Ishikawa (cell line): ENCODE measurements around the gene FURIN.

ENCODE experiments used
- CEBPB ChIP-seq: IDR thresholded peaks from 2 replicates; pipeline ENCODE4 v1.6.1; 2012
- CREB1 ChIP-seq: IDR thresholded peaks from 2 replicates; pipeline ENCODE4 v1.6.1; 2012; ENCODE audit warnings: low read depth
- EP300 ChIP-seq: IDR thresholded peaks from 2 replicates; pipeline ENCODE4 v1.6.1; 2012; ENCODE audit warnings: borderline replicate concordance
- RAD21 ChIP-seq: IDR thresholded peaks from 2 replicates; pipeline ENCODE4 v1.6.1; 2012; ENCODE audit warnings: low read depth
- TCF12 ChIP-seq: IDR thresholded peaks from 2 replicates; pipeline ENCODE4 v1.6.1; 2012; ENCODE audit warnings: low read depth
- TEAD4 ChIP-seq: IDR thresholded peaks from 2 replicates; pipeline ENCODE4 v1.6.1; 2012
- YY1 ChIP-seq: IDR thresholded peaks from 2 replicates; pipeline ENCODE4 v1.6.1; 2012; ENCODE audit warnings: low read depth
- TF ChIP-seq, protein P1 (sequence below): IDR thresholded peaks from 2 replicates; pipeline ENCODE4 v1.6.1; 2012
- TF ChIP-seq, protein P2 (sequence below): IDR thresholded peaks from 2 replicates; pipeline ENCODE4 v1.6.1; 2012
- TF ChIP-seq, protein P3 (sequence below): IDR thresholded peaks from 2 replicates; pipeline ENCODE4 v1.6.1; 2012; ENCODE audit warnings: low read depth, mild to moderate bottlenecking

DNA sequence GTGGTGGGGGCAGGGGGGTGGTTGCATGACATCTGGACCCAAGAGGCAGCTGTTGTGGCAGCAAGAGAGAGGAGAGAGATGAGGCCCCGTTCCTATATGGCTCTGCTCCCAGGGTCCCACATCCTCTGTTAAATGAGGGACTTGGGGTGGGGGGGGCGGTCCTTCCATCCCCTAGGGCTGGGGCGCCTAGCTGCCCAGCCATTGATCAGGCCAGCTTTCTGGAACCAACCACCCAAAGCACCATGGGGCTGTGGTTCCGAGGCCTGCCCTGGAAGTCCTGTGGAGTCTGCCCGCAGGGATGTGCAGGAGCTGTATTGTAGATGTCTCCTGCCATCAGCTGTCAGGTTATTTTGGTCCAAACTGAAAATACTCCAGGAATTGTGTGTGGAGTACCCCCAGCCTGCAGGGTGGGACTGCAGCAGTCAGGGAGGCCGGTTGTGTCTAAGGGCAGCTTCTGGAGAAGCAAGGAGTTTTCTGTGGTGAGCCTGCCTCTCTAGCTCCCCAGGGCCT is 5.2 kb downstream of the FURIN start:
- TF ChIP-seq RAD21 (no peak), YY1 (no peak), TCF12 (no peak), TEAD4 (no peak), CEBPB (no peak), EP300 (no peak), CREB1 (no peak)
- TF ChIP-seq, protein P1, sequence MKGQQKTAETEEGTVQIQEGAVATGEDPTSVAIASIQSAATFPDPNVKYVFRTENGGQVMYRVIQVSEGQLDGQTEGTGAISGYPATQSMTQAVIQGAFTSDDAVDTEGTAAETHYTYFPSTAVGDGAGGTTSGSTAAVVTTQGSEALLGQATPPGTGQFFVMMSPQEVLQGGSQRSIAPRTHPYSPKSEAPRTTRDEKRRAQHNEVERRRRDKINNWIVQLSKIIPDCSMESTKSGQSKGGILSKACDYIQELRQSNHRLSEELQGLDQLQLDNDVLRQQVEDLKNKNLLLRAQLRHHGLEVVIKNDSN, result no peak
- TF ChIP-seq, protein P2, sequence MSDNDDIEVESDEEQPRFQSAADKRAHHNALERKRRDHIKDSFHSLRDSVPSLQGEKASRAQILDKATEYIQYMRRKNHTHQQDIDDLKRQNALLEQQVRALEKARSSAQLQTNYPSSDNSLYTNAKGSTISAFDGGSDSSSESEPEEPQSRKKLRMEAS, result no peak
- TF ChIP-seq, protein P3, sequence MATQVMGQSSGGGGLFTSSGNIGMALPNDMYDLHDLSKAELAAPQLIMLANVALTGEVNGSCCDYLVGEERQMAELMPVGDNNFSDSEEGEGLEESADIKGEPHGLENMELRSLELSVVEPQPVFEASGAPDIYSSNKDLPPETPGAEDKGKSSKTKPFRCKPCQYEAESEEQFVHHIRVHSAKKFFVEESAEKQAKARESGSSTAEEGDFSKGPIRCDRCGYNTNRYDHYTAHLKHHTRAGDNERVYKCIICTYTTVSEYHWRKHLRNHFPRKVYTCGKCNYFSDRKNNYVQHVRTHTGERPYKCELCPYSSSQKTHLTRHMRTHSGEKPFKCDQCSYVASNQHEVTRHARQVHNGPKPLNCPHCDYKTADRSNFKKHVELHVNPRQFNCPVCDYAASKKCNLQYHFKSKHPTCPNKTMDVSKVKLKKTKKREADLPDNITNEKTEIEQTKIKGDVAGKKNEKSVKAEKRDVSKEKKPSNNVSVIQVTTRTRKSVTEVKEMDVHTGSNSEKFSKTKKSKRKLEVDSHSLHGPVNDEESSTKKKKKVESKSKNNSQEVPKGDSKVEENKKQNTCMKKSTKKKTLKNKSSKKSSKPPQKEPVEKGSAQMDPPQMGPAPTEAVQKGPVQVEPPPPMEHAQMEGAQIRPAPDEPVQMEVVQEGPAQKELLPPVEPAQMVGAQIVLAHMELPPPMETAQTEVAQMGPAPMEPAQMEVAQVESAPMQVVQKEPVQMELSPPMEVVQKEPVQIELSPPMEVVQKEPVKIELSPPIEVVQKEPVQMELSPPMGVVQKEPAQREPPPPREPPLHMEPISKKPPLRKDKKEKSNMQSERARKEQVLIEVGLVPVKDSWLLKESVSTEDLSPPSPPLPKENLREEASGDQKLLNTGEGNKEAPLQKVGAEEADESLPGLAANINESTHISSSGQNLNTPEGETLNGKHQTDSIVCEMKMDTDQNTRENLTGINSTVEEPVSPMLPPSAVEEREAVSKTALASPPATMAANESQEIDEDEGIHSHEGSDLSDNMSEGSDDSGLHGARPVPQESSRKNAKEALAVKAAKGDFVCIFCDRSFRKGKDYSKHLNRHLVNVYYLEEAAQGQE, result no peak
